ENCODE measurements around the gene GNAL.

The GNAL gene

DNA sequence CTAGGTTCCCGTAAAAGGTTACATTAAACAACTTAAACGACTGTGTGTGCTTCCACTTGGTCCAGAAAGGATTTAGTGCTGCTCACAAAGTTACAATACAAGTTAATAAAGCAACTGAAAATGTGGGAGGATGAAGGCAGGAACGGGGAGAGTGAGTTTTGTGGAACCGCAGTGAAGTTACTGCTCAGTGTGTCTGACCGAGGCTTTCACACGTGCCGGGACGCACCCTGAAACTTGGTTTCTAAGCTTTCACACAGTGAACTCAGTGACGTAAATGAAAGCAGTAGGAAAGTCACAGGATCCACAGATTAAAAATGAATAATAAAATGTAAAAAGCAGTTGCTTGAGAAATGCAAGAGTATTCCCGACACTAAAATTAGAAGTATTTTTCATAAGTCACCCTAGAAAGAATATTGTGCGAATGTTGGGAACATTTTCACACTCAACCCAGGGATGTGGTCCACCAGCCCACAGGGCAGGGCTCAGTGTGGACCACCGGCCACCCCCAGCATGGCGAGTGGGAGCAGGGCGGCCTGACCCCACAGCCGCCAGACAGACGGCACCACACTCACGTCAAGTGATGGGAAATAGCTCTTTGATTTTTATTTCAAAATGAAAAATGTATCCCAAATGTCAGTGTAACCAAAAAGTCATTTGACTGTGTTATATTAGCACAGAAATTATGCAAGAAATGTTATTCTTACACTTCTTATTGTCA is 129.6 kb downstream of the GNAL start:
- Histone ChIP-seq H3K36me3 (ENCODE audit: control insufficient read depth, insufficient read depth, low read length) (no peaks in the 10 kb centered on the region), H3K27me3 (replicated peaks; ENCODE audit: control insufficient read depth, insufficient read depth, low read length, poor library complexity, severe bottlenecking) (no peaks in the 10 kb centered on the region), H3K27ac (ENCODE audit: insufficient read depth, low read length, poor library complexity, severe bottlenecking) (no peak overlapping the region), H3K4me3 (ENCODE audit: insufficient read depth, low read depth, low read length, poor library complexity, severe bottlenecking) (no peak overlapping the region), H3K9me3 (ENCODE audit: control insufficient read depth, low read length) (no peaks in the 10 kb centered on the region), H3K4me1 (ENCODE audit: control insufficient read depth, insufficient read depth, low read length, poor library complexity, severe bottlenecking) (no peaks in the 10 kb centered on the region)
- DNase-seq: no peak

DNA sequence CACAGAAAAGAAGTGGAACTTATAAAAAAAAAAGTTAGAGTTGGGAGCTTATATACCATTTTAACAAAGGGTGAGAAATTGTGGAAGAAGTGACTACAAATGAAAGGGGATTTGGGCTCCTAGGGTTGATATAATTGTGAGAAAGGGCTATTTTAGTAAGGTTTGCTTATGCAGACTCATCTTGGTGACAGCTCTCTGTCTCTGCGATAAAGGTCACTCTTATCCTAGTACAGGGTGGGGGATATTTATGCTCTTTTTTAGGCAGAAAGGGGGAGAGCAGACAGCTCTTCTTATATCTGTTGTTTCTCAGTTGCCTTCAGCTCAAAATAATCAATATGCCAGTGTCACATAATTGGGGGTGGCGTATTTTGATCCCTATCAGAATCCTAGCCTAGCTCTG is 130.9 kb downstream of the GNAL start:
- Histone ChIP-seq H3K4me3 (ENCODE audit: insufficient read depth, low read depth, low read length, poor library complexity, severe bottlenecking) (no peak overlapping the region), H3K4me1 (ENCODE audit: control insufficient read depth, insufficient read depth, low read length, poor library complexity, severe bottlenecking) (no peaks in the 10 kb centered on the region)
- DNase-seq: no peak

DNA sequence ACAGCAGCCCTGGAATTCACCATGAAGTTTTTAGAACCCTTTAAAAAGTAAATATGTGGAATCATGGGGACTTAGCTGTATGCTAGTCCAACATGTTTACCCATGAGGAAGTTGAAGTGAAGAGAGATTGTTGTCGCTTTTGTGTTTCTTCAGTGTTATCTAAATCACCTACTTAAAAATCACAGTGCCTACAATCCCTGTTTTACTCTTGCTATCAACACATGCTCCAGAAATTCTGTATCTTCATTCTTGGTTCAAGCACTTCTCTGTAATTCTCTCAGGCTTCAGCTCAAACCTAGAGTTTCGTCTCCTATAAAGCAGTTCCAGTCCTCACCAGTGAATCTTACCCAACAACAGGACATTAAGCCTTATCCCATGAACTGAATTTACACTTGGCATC is 131.6 kb downstream of the GNAL start:
- H3K4me1 ChIP-seq (ENCODE audit: control insufficient read depth, insufficient read depth, low read length, poor library complexity, severe bottlenecking): no peaks in the 10 kb centered on the region
- no peaks in the 10 kb centered on the region for H3K36me3 ChIP-seq (ENCODE audit: control insufficient read depth, insufficient read depth, low read length)
- no peaks in the 10 kb centered on the region for H3K27me3 ChIP-seq (replicated peaks; ENCODE audit: control insufficient read depth, insufficient read depth, low read length, poor library complexity, severe bottlenecking)
- DNase-seq: no peak
- no peaks in the 10 kb centered on the region for H3K9me3 ChIP-seq (ENCODE audit: control insufficient read depth, low read length)
- H3K27ac ChIP-seq (ENCODE audit: insufficient read depth, low read length, poor library complexity, severe bottlenecking): no peak overlapping the region
- no peak overlapping the region for H3K4me3 ChIP-seq (ENCODE audit: insufficient read depth, low read depth, low read length, poor library complexity, severe bottlenecking)

More for the DNA sequence above, 130.9 kb downstream of the GNAL start:
- no peaks in the 10 kb centered on the region for H3K9me3 ChIP-seq (ENCODE audit: control insufficient read depth, low read length)
- no peak overlapping the region for H3K27ac ChIP-seq (ENCODE audit: insufficient read depth, low read length, poor library complexity, severe bottlenecking)
- no peaks in the 10 kb centered on the region for H3K36me3 ChIP-seq (ENCODE audit: control insufficient read depth, insufficient read depth, low read length)
- H3K27me3 ChIP-seq (replicated peaks; ENCODE audit: control insufficient read depth, insufficient read depth, low read length, poor library complexity, severe bottlenecking): no peaks in the 10 kb centered on the region

DNA sequence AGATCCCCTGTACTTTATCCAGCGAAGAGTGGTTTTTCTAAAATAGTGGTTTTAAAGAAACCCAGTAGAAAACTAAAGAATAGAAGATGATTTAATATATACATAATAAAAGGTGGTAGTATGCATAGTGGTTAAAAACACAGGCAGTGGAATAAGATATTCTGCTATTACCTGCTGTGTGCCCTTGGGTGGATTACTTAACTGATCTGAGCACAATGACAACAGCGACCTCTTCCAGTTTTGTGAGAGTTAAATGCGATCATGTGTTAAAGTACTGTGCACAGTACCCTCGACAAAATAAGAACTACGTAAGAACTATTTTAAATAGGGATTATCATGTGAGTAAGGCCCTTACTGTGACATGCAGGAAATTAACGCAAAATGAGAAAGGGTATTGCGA is 132.1 kb downstream of the GNAL start:
- no peaks in the 10 kb centered on the region for H3K27me3 ChIP-seq (replicated peaks; ENCODE audit: control insufficient read depth, insufficient read depth, low read length, poor library complexity, severe bottlenecking)
- no peaks in the 10 kb centered on the region for H3K9me3 ChIP-seq (ENCODE audit: control insufficient read depth, low read length)
- no peaks in the 10 kb centered on the region for H3K36me3 ChIP-seq (ENCODE audit: control insufficient read depth, insufficient read depth, low read length)
- H3K4me1 ChIP-seq (ENCODE audit: control insufficient read depth, insufficient read depth, low read length, poor library complexity, severe bottlenecking): no peaks in the 10 kb centered on the region
- H3K27ac ChIP-seq (ENCODE audit: insufficient read depth, low read length, poor library complexity, severe bottlenecking): no peak overlapping the region
- H3K4me3 ChIP-seq (ENCODE audit: insufficient read depth, low read depth, low read length, poor library complexity, severe bottlenecking): no peak overlapping the region
- no peak for DNase-seq

DNA sequence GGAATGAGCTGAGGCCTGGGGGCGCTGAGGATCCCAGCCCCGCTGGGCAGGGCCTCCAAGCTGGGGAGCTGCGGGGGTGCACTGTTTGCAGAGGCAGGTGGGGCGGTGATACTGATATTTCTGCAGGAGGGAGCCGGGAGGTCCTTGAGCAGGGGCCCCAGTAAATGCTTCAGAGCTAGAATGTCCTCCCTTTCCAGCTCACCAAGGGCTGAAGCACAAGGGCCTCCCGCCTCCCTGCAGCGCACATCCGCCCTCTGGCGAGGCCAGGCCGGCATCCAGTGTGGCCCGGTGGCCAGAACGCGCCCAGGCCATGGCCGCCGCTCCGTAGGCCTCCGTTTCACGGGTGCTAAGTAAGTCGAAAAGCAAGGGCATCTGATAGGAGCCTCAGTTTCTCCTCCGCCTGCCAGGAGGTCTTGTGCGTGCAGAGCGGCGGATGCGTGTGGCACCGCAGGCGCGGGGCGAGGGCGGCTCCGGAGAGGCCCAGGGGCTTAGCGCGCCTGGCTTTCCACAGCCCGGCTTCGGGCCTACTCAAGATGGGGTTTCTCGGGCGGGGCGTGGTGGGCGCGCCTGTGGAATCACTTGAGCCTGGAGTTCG is 132.7 kb downstream of the GNAL start:
- DNase-seq: no peak

DNA sequence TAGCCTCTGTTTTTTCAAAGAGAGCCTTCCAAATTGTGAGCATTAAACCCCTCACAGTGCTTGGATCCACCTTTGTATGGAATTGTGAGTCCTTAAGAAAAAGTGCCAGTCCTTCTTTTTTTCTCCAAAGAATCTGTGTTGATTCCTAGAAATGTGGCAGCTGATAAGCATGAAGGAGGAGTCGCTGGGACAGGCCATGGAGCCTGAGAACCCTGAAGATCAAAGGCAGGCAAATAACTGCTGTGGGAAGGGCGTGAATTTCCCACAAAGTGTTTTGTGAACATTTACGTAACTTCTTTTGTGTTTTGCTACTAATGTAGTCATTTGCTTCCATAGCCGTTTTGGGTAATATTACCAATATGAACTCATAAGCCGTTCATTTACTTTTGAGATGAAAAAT is 134.5 kb downstream of the GNAL start:
- no peaks in the 10 kb centered on the region for H3K9me3 ChIP-seq (ENCODE audit: control insufficient read depth, low read length)
- no peak overlapping the region for H3K4me3 ChIP-seq (ENCODE audit: insufficient read depth, low read depth, low read length, poor library complexity, severe bottlenecking)
- no peaks in the 10 kb centered on the region for H3K36me3 ChIP-seq (ENCODE audit: control insufficient read depth, insufficient read depth, low read length)
- no peaks in the 10 kb centered on the region for H3K4me1 ChIP-seq (ENCODE audit: control insufficient read depth, insufficient read depth, low read length, poor library complexity, severe bottlenecking)
- no peak overlapping the region for H3K27ac ChIP-seq (ENCODE audit: insufficient read depth, low read length, poor library complexity, severe bottlenecking)
- H3K27me3 ChIP-seq (replicated peaks; ENCODE audit: control insufficient read depth, insufficient read depth, low read length, poor library complexity, severe bottlenecking): no peaks in the 10 kb centered on the region
- DNase-seq: no peak

More for the DNA sequence above, 132.7 kb downstream of the GNAL start:
- Histone ChIP-seq H3K4me1 (ENCODE audit: control insufficient read depth, insufficient read depth, low read length, poor library complexity, severe bottlenecking) (no peaks in the 10 kb centered on the region), H3K27ac (ENCODE audit: insufficient read depth, low read length, poor library complexity, severe bottlenecking) (no peak overlapping the region), H3K36me3 (ENCODE audit: control insufficient read depth, insufficient read depth, low read length) (no peaks in the 10 kb centered on the region), H3K9me3 (ENCODE audit: control insufficient read depth, low read length) (no peaks in the 10 kb centered on the region), H3K27me3 (replicated peaks; ENCODE audit: control insufficient read depth, insufficient read depth, low read length, poor library complexity, severe bottlenecking) (no peaks in the 10 kb centered on the region), H3K4me3 (ENCODE audit: insufficient read depth, low read depth, low read length, poor library complexity, severe bottlenecking) (no peak overlapping the region)

DNA sequence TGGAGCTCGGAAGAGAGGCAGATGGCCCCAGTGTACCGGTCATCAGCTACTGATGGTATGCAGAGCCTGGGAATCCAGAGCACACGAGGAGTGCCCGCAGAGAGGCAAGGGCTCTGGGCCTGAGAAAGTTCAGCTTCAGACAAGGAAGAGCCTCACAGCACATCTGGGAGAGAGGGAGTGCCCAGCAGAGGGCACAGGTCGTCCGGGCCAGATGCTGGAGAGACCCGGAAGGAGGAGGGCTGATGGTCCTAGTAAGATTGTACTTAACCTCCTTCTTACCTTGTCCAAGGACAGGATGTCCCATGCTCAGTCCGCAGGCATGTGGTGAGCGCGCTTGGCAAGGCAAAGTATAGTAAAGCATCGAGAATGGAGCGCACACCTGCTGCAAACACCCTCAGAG is 137.8 kb downstream of the GNAL start:
- DNase-seq: no peak
- no peaks in the 10 kb centered on the region for H3K27me3 ChIP-seq (replicated peaks; ENCODE audit: control insufficient read depth, insufficient read depth, low read length, poor library complexity, severe bottlenecking)
- H3K9me3 ChIP-seq (ENCODE audit: control insufficient read depth, low read length): no peaks in the 10 kb centered on the region
- no peak overlapping the region for H3K4me3 ChIP-seq (ENCODE audit: insufficient read depth, low read depth, low read length, poor library complexity, severe bottlenecking)
- no peak overlapping the region for H3K27ac ChIP-seq (ENCODE audit: insufficient read depth, low read length, poor library complexity, severe bottlenecking)
- no peaks in the 10 kb centered on the region for H3K36me3 ChIP-seq (ENCODE audit: control insufficient read depth, insufficient read depth, low read length)
- H3K4me1 ChIP-seq (ENCODE audit: control insufficient read depth, insufficient read depth, low read length, poor library complexity, severe bottlenecking): no peaks in the 10 kb centered on the region

DNA sequence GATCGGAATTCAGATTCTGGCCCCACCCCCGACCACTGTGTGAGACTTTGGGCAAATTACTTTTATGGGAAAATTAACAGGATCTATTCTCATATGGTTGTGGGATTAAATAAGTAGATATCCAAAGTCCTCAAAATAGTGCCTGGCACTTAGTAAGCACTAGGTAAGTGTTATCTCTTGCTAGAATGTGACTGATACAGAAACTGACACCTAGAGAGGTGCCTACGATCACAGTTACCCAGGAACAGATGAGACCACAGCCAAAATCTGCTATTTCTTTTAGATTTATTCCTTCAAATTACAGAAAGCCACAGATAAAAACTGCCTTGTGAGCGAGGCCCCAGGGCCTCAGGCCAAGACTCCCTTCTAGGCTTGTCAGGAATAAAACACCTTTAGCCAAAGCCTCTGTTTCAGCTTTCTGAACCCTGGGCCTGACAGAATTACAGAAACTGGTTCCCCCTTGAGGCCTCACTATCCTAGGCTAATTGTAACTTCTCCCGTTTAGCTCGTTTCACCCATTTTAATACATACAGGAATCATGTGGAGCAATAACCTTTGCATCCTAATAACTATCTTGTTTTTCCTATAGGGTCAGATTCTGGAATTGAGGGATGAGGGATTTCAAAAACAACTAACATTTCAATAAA is 139.8 kb downstream of the GNAL start:
- no peaks in the 10 kb centered on the region for H3K4me1 ChIP-seq (ENCODE audit: control insufficient read depth, insufficient read depth, low read length, poor library complexity, severe bottlenecking)
- no peaks in the 10 kb centered on the region for H3K36me3 ChIP-seq (ENCODE audit: control insufficient read depth, insufficient read depth, low read length)
- no peak for DNase-seq
- H3K27ac ChIP-seq (ENCODE audit: insufficient read depth, low read length, poor library complexity, severe bottlenecking): no peak overlapping the region
- H3K27me3 ChIP-seq (replicated peaks; ENCODE audit: control insufficient read depth, insufficient read depth, low read length, poor library complexity, severe bottlenecking): no peaks in the 10 kb centered on the region
- no peak overlapping the region for H3K4me3 ChIP-seq (ENCODE audit: insufficient read depth, low read depth, low read length, poor library complexity, severe bottlenecking)
- no peaks in the 10 kb centered on the region for H3K9me3 ChIP-seq (ENCODE audit: control insufficient read depth, low read length)

DNA sequence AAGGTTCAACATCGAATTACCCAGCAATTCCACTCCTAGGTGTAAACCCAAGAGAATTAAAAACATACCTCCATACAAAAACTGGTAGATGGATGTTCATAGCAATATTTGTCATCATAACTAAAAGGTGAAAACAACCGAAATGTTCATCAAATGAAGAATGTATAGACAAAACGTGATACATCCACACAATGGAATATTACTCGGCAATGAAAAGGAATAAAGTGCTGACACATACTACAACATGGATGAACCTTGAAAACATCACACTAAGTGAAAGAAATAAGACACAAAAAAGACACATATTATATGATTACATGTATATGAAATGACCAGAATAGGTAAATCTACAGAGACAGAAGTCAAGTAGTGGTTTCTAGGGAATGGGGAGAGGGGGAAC is 141.5 kb downstream of the GNAL start:
- DNase-seq: no peak
- H3K36me3 ChIP-seq (ENCODE audit: control insufficient read depth, insufficient read depth, low read length): no peaks in the 10 kb centered on the region
- no peaks in the 10 kb centered on the region for H3K27me3 ChIP-seq (replicated peaks; ENCODE audit: control insufficient read depth, insufficient read depth, low read length, poor library complexity, severe bottlenecking)
- no peak overlapping the region for H3K27ac ChIP-seq (ENCODE audit: insufficient read depth, low read length, poor library complexity, severe bottlenecking)
- no peaks in the 10 kb centered on the region for H3K4me1 ChIP-seq (ENCODE audit: control insufficient read depth, insufficient read depth, low read length, poor library complexity, severe bottlenecking)
- no peak overlapping the region for H3K4me3 ChIP-seq (ENCODE audit: insufficient read depth, low read depth, low read length, poor library complexity, severe bottlenecking)
- H3K9me3 ChIP-seq (ENCODE audit: control insufficient read depth, low read length): no peaks in the 10 kb centered on the region

DNA sequence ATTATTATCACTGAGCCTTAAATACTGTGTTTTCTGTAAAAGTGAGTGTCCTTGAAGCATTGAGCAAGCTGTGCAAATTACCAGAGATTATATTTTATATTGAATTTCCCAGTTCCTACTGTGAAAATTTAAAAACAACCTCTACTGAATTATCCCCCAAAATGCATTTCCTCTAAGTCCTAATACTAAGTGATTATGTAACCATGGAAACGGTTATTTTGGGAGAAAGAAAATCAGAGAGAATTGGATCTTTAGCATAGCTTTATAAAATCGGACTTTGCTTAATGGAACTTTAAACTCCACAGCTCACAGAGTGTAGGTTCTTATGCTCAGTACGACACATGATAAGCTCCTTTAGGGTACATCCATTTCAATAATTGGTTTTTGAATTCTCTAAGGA is 142.9 kb downstream of the GNAL start:
- Histone ChIP-seq H3K36me3 (ENCODE audit: control insufficient read depth, insufficient read depth, low read length) (no peaks in the 10 kb centered on the region), H3K4me3 (ENCODE audit: insufficient read depth, low read depth, low read length, poor library complexity, severe bottlenecking) (no peak overlapping the region), H3K27me3 (replicated peaks; ENCODE audit: control insufficient read depth, insufficient read depth, low read length, poor library complexity, severe bottlenecking) (no peaks in the 10 kb centered on the region), H3K9me3 (ENCODE audit: control insufficient read depth, low read length) (no peaks in the 10 kb centered on the region), H3K27ac (ENCODE audit: insufficient read depth, low read length, poor library complexity, severe bottlenecking) (no peak overlapping the region), H3K4me1 (ENCODE audit: control insufficient read depth, insufficient read depth, low read length, poor library complexity, severe bottlenecking) (no peaks in the 10 kb centered on the region)
- DNase-seq: no peak

Measured in effector memory CD4-positive, alpha-beta T cell (primary cell).